HG03457 (cell line): ENCODE results near the gene MXRA7.

ENCODE experiments used
- ATAC-seq: cut with Tn5 transposase; IDR thresholded peaks from one replicate; pipeline ENCODE4 v1.9.1; 2021; ENCODE audit warnings: moderate number of reproducible peaks; ENCODE audit not compliant: unreplicated experiment

MXRA7 gene

GRCh38 chr17:76679239-76679638 lies 31.5 kb downstream of the MXRA7 start:
- ATAC-seq, result no peak

GRCh38 chr17:76678330-76678729 lies 32.4 kb downstream of the MXRA7 start:
- ATAC-seq, result no peak

- ATAC-seq, result no peak
These were observed 33.4 kb downstream of the MXRA7 start for GRCh38 chr17:76677406-76677805.

GRCh38 chr17:76676629-76677028 lies 34.1 kb downstream of the MXRA7 start:
- ATAC-seq, result no peak

GRCh38 chr17:76675648-76676047 lies 35.1 kb downstream of the MXRA7 start:
- ATAC-seq, result no peak

- ATAC-seq, result no peak
These were observed 36.2 kb downstream of the MXRA7 start for GRCh38 chr17:76674600-76674999.

- ATAC-seq, result no peak
These were observed 37.0 kb downstream of the MXRA7 start for GRCh38 chr17:76673729-76674128.

GRCh38 chr17:76672892-76673291 lies 37.9 kb downstream of the MXRA7 start:
- no peak for ATAC-seq

GRCh38 chr17:76672270-76672851 lies 38.4 kb downstream of the MXRA7 start:
- no peak for ATAC-seq

GRCh38 chr17:76671912-76672262 lies 38.9 kb downstream of the MXRA7 start:
- ATAC-seq, result no peak

- ATAC-seq, result peak; percentile 91
These were observed 39.4 kb downstream of the MXRA7 start for GRCh38 chr17:76671123-76671911.

GRCh38 chr17:76670718-76671122 lies 40.0 kb downstream of the MXRA7 start:
- no peak for ATAC-seq

GRCh38 chr17:76670020-76670717 lies 40.6 kb downstream of the MXRA7 start:
- ATAC-seq, result no peak

GRCh38 chr17:76667786-76668453 lies 42.8 kb downstream of the MXRA7 start:
- ATAC-seq, result no peak

GRCh38 chr17:76667491-76667755 lies 43.3 kb downstream of the MXRA7 start:
- ATAC-seq, result no peak

- ATAC-seq, result no peak
These were observed 50.1 kb downstream of the MXRA7 start for GRCh38 chr17:76660656-76661042.

GRCh38 chr17:76659928-76660655 lies 50.7 kb downstream of the MXRA7 start:
- ATAC-seq, result no peak

GRCh38 chr17:76658242-76658662 lies 52.5 kb downstream of the MXRA7 start:
- no peak for ATAC-seq

GRCh38 chr17:76657505-76658241 lies 53.1 kb downstream of the MXRA7 start:
- ATAC-seq, result no peak

- ATAC-seq, result no peak
These were observed 56.4 kb downstream of the MXRA7 start for GRCh38 chr17:76654408-76654807.
